ENCODE data around the gene INKA2. TPM values are rescaled to one million over a fixed set of nuclear protein-coding genes. Genes with fewer than 3 reads are reported as not detected.

The INKA2 gene
- total RNA-seq, 1 experiment from 2014 or later = 1.1 TPM

GRCh38 chr1:111723871-111724270 lies 15.3 kb downstream of the INKA2 start:
- no peak for DNase-seq

GRCh38 chr1:111723091-111723806 lies 15.9 kb downstream of the INKA2 start:
- Histone ChIP-seq H3K36me3 (no peaks in the 10 kb centered on the region), H3K27me3 (no peaks in the 10 kb centered on the region), H3K9me3 (no peaks in the 10 kb centered on the region; the same call in 1 of the 2 replicates), H3K4me3 (no peak overlapping the region)
- no peak for DNase-seq

More at GRCh38 chr1:111723871-111724270, 15.3 kb downstream of the INKA2 start:
- Histone ChIP-seq H3K36me3 (no peaks in the 10 kb centered on the region), H3K27me3 (no peaks in the 10 kb centered on the region), H3K9me3 (no peaks in the 10 kb centered on the region; the same call in 1 of the 2 replicates), H3K4me3 (no peak overlapping the region)

GRCh38 chr1:111720977-111721786 lies 18.0 kb downstream of the INKA2 start:
- Histone ChIP-seq H3K4me3 (no peak overlapping the region), H3K27me3 (no peaks in the 10 kb centered on the region), H3K9me3 (no peaks in the 10 kb centered on the region; the same call in 1 of the 2 replicates), H3K36me3 (no peaks in the 10 kb centered on the region)
- DNase-seq = no peak

- H3K27me3 ChIP-seq = no peaks in the 10 kb centered on the region
- H3K9me3 ChIP-seq = no peaks in the 10 kb centered on the region; the same call in 1 of the 2 replicates
- no peak for DNase-seq
- H3K4me3 ChIP-seq = no peak overlapping the region
- H3K36me3 ChIP-seq = peaks cover 3% of the 10 kb centered on the region; the same call in 1 of the 2 replicates
These were observed 18.8 kb downstream of the INKA2 start for GRCh38 chr1:111720274-111720976.

GRCh38 chr1:111719674-111720132 lies 19.5 kb downstream of the INKA2 start:
- DNase-seq = no peak

GRCh38 chr1:111719135-111719534 lies 20.1 kb downstream of the INKA2 start:
- no peak for DNase-seq
- H3K27me3 ChIP-seq = no peaks in the 10 kb centered on the region
- H3K4me3 ChIP-seq = no peak overlapping the region
- H3K36me3 ChIP-seq = peaks cover 7% of the 10 kb centered on the region; the same call in 1 of the 2 replicates
- H3K9me3 ChIP-seq = no peaks in the 10 kb centered on the region; the same call in 1 of the 2 replicates

More at GRCh38 chr1:111719674-111720132, 19.5 kb downstream of the INKA2 start:
- Histone ChIP-seq H3K36me3 (peaks cover 7% of the 10 kb centered on the region; the same call in 1 of the 2 replicates), H3K27me3 (no peaks in the 10 kb centered on the region), H3K4me3 (no peak overlapping the region), H3K9me3 (no peaks in the 10 kb centered on the region; the same call in 1 of the 2 replicates)

- Histone ChIP-seq H3K4me3 (no peak overlapping the region), H3K36me3 (peaks cover 7% of the 10 kb centered on the region; the same call in 1 of the 2 replicates), H3K9me3 (no peaks in the 10 kb centered on the region), H3K27me3 (no peaks in the 10 kb centered on the region)
- no peak for DNase-seq
These were observed 21.7 kb downstream of the INKA2 start for GRCh38 chr1:111717450-111717849.

GRCh38 chr1:111716333-111716732 lies 22.9 kb downstream of the INKA2 start:
- Histone ChIP-seq H3K9me3 (no peaks in the 10 kb centered on the region), H3K4me3 (no peak overlapping the region), H3K36me3 (peaks cover 8% of the 10 kb centered on the region; the same call in 1 of the 2 replicates), H3K27me3 (no peaks in the 10 kb centered on the region)
- no peak for DNase-seq

- DNase-seq = no peak
- Histone ChIP-seq H3K36me3 (peaks cover 15% of the 10 kb centered on the region), H3K4me3 (no peak overlapping the region), H3K9me3 (no peaks in the 10 kb centered on the region), H3K27me3 (no peaks in the 10 kb centered on the region)
These were observed 29.2 kb downstream of the INKA2 start for GRCh38 chr1:111709986-111710385.

GRCh38 chr1:111707906-111708305 lies 31.3 kb downstream of the INKA2 start:
- H3K36me3 ChIP-seq = peaks cover 22% of the 10 kb centered on the region
- no peak overlapping the region for H3K4me3 ChIP-seq
- no peak for DNase-seq
- H3K27me3 ChIP-seq = no peaks in the 10 kb centered on the region
- no peaks in the 10 kb centered on the region for H3K9me3 ChIP-seq

GRCh38 chr1:111706921-111707320 lies 32.3 kb downstream of the INKA2 start:
- no peaks in the 10 kb centered on the region for H3K27me3 ChIP-seq
- no peak for DNase-seq
- peaks cover 22% of the 10 kb centered on the region for H3K36me3 ChIP-seq
- H3K4me3 ChIP-seq = no peak overlapping the region
- no peaks in the 10 kb centered on the region for H3K9me3 ChIP-seq

GRCh38 chr1:111705841-111706240 lies 33.4 kb downstream of the INKA2 start:
- Histone ChIP-seq H3K4me3 (no peak overlapping the region), H3K36me3 (peaks cover 24% of the 10 kb centered on the region), H3K9me3 (no peaks in the 10 kb centered on the region), H3K27me3 (no peaks in the 10 kb centered on the region)
- DNase-seq = no peak

- no peak overlapping the region for H3K4me3 ChIP-seq
- no peaks in the 10 kb centered on the region for H3K9me3 ChIP-seq
- H3K36me3 ChIP-seq = peaks cover 35% of the 10 kb centered on the region
- no peak for DNase-seq
- H3K27me3 ChIP-seq = no peaks in the 10 kb centered on the region
These were observed 34.4 kb downstream of the INKA2 start for GRCh38 chr1:111704776-111705175.

GRCh38 chr1:111704240-111704639 lies 35.0 kb downstream of the INKA2 start:
- Histone ChIP-seq H3K27me3 (no peaks in the 10 kb centered on the region), H3K9me3 (no peaks in the 10 kb centered on the region), H3K4me3 (no peak overlapping the region), H3K36me3 (peaks cover 35% of the 10 kb centered on the region)
- DNase-seq = no peak

- Histone ChIP-seq H3K36me3 (peaks cover 37% of the 10 kb centered on the region), H3K27me3 (no peaks in the 10 kb centered on the region), H3K9me3 (no peaks in the 10 kb centered on the region), H3K4me3 (no peak overlapping the region)
- DNase-seq = no peak
These were observed 36.6 kb downstream of the INKA2 start for GRCh38 chr1:111702504-111703050.

- Histone ChIP-seq H3K36me3 (peaks cover 31% of the 10 kb centered on the region), H3K4me3 (no peak overlapping the region), H3K27me3 (no peaks in the 10 kb centered on the region), H3K9me3 (no peaks in the 10 kb centered on the region)
- DNase-seq = no peak
These were observed 39.9 kb downstream of the INKA2 start for GRCh38 chr1:111699268-111699667.

Data from MG63 (cell line).